SK-N-SH (cell line): ENCODE measurements around the gene REN. TPM values are rescaled to one million over a fixed set of nuclear protein-coding genes. Genes with fewer than 3 reads are reported as not detected.

ENCODE experiments used
- CTCF ChIA-PET: fragments of 300-600, 350-600 bp; formaldehyde crosslinking; extraction: SDS; loops from one replicate; lab custom pipeline; 2021; lab: Yijun Ruan, JAX
- POLR2A ChIA-PET: fragments of 350-600 bp; sonication (Branson Sonifier 250); formaldehyde crosslinking; extraction: SDS; loops from one replicate; lab custom pipeline; 2020; ENCODE audit warnings: antibody characterized with exemption, inconsistent platforms; lab: Yijun Ruan, JAX
- DNase-seq: peaks from one replicate; pipeline ENCODE4 v3.0.0; 2012
- H2AFZ ChIP-seq: fragments of 200-600 bp; sonication (generic); 2 replicates; pipeline ENCODE4 v1.8.1; 2016; ENCODE audit warnings: antibody characterized with exemption, mild to moderate bottlenecking, low read depth
- H3F3A ChIP-seq: fragments of 200-600 bp; sonication (generic); replicated peaks from 2 replicates; pipeline ENCODE3; 2016; ENCODE audit warnings: antibody characterized with exemption, mild to moderate bottlenecking; ENCODE audit not compliant: insufficient read depth
- H3K27ac ChIP-seq, 2 experiments: fragments of 200-500 bp in 1 of 2; fragments of 200-600 bp in 1 of 2; sonication (Bioruptor generic) in 1 of 2; sonication (generic), shearing (Covaris generic) in 1 of 2; 2 replicates each; pipeline versions ENCODE4 v1.5.1 to v1.6.1; 2014 to 2016; ENCODE audit warnings: low read depth in 2 of 2, inconsistent platforms in 1 of 2, low read length in 1 of 2, mild to moderate bottlenecking in 1 of 2, mixed read lengths in 1 of 2
- H3K27me3 ChIP-seq: fragments of 200-600 bp; sonication (generic), shearing (Covaris generic); 2 replicates; pipeline ENCODE4 v1.6.1; 2016; ENCODE audit warnings: mixed run types; ENCODE audit not compliant: insufficient read depth
- H3K36me3 ChIP-seq, 2 experiments: fragments of 200-500 bp in 1 of 2; fragments of 200-600 bp in 1 of 2; sonication (Bioruptor generic) in 1 of 2; sonication (generic) in 1 of 2; replicated peaks in 1 of 2; 2 replicates each; pipeline versions ENCODE3 to v1.5.1; 2014 to 2016; ENCODE audit warnings: low read length in 1 of 2, mild to moderate bottlenecking in 1 of 2; ENCODE audit not compliant: insufficient read depth in 2 of 2, control insufficient read depth in 1 of 2
- H3K4me1 ChIP-seq, 2 experiments: fragments of 200-500 bp in 1 of 2; fragments of 200-600 bp in 1 of 2; sonication (Bioruptor generic) in 1 of 2; sonication (generic), shearing (Covaris generic) in 1 of 2; 2 replicates each; pipeline versions ENCODE4 v1.5.1 to v1.6.1; 2014 to 2016; ENCODE audit warnings: low read depth in 1 of 2, low read length in 1 of 2, mixed run types in 1 of 2; ENCODE audit not compliant: insufficient read depth in 2 of 2, control insufficient read depth in 1 of 2
- H3K4me2 ChIP-seq: fragments of 200-600 bp; sonication (generic), shearing (Covaris generic); 2 replicates; pipeline ENCODE4 v1.6.1; 2017; ENCODE audit warnings: mixed run types
- H3K4me3 ChIP-seq, 2 experiments: fragments of 200-500 bp in 1 of 2; fragments of 200-600 bp in 1 of 2; sonication (Bioruptor generic) in 1 of 2; sonication (generic), shearing (Covaris generic) in 1 of 2; 2 replicates each; pipeline versions ENCODE4 v1.5.1 to v1.8.1; 2014 to 2016; ENCODE audit warnings: low read depth in 2 of 2, inconsistent platforms in 1 of 2, low read length in 1 of 2, mild to moderate bottlenecking in 1 of 2, mixed read lengths in 1 of 2, moderate library complexity in 1 of 2
- H3K79me2 ChIP-seq: fragments of 200-600 bp; sonication (generic); 2 replicates; pipeline ENCODE4 v1.8.1; 2017; ENCODE audit warnings: mild to moderate bottlenecking; ENCODE audit not compliant: insufficient read depth
- H3K9ac ChIP-seq: fragments of 200-600 bp; sonication (generic); 2 replicates; pipeline ENCODE4 v1.6.1; 2017; ENCODE audit warnings: mixed run types
- H3K9me2 ChIP-seq: fragments of 200-600 bp; sonication (generic); 2 replicates; pipeline ENCODE4 v1.6.1; 2017; ENCODE audit warnings: mixed run types
- H3K9me3 ChIP-seq: fragments of 200-600 bp; sonication (generic); 2 replicates; pipeline ENCODE4 v1.6.1; 2017; ENCODE audit warnings: mixed run types, mild to moderate bottlenecking, moderate library complexity
- H4K20me1 ChIP-seq: fragments of 200-600 bp; sonication (generic); 2 replicates; pipeline ENCODE4 v1.6.1; 2017; ENCODE audit warnings: mild to moderate bottlenecking, mixed run types; ENCODE audit not compliant: insufficient read depth
- EZH2phosphoT487 ChIP-seq: fragments of 200-600 bp; sonication (generic); IDR thresholded peaks from 2 replicates; pipeline ENCODE4 v1.6.1; 2017; ENCODE audit warnings: low read depth, mixed run types, mild to moderate bottlenecking, antibody characterized with exemption, moderate library complexity, borderline replicate concordance
- FOSL2 ChIP-seq: IDR thresholded peaks from 2 replicates; pipeline ENCODE4 v1.4.0; 2012; ENCODE audit warnings: low read depth, mild to moderate bottlenecking, moderate library complexity, borderline replicate concordance
- FOXJ3 ChIP-seq: sonication (generic); formaldehyde crosslinking; IDR thresholded peaks from 2 replicates; pipeline ENCODE4 v1.5.1; 2020; ENCODE audit warnings: mild to moderate bottlenecking, missing genetic modification reagents
- JUND ChIP-seq: IDR thresholded peaks from 2 replicates; pipeline ENCODE4 v1.4.0; 2012
- MEF2A ChIP-seq: IDR thresholded peaks from 2 replicates; pipeline ENCODE4 v1.4.0; 2012; ENCODE audit warnings: low read depth, borderline replicate concordance
- NRF1 ChIP-seq: IDR thresholded peaks from 2 replicates; pipeline ENCODE4 v1.6.1; 2012; ENCODE audit warnings: low read depth, mild to moderate bottlenecking, low read length
- POLR2AphosphoS5 ChIP-seq: IDR thresholded peaks from 2 replicates; pipeline ENCODE4 v1.6.1; 2012; ENCODE audit warnings: low read depth, low read length
- RAD21 ChIP-seq: IDR thresholded peaks from 2 replicates; pipeline ENCODE4 v1.6.1; 2012; ENCODE audit warnings: mild to moderate bottlenecking, low read length
- RXRA ChIP-seq: IDR thresholded peaks from 2 replicates; pipeline ENCODE4 v1.4.0; 2012; ENCODE audit warnings: low read depth, mild to moderate bottlenecking, borderline replicate concordance
- TCF12 ChIP-seq: IDR thresholded peaks from 2 replicates; pipeline ENCODE4 v1.4.0; 2012
- WGBS: methylation state at CpG from one replicate; pipeline ENCODE4 v1.1.6; 2017; ENCODE audit warnings: low lambda C conversion rate; 5-methylcytosine and 5-hydroxymethylcytosine counted together
- polyA plus RNA-seq, 3 experiments: library from polyadenylated mRNA; depleted of rRNA; stranded (reverse); fragments of >200 nt; gene quantifications; 2 replicates each; pipeline ENCODE4 v1.2.3, GENCODE V29; 2012
- TF ChIP-seq, protein P1 (sequence below): IDR thresholded peaks from 2 replicates; pipeline ENCODE4 v1.4.0; 2012; ENCODE audit warnings: low read depth
- TF ChIP-seq, protein P2 (sequence below): fragments of 150-350 bp; IDR thresholded peaks from 2 replicates; pipeline ENCODE4 v1.6.1; 2016; ENCODE audit warnings: mild to moderate bottlenecking, low read depth, low read length

Gene REN
- polyA plus RNA-seq, 1 of the 3 experiments (the other 2 are of a cell fraction) = not detected

DNA sequence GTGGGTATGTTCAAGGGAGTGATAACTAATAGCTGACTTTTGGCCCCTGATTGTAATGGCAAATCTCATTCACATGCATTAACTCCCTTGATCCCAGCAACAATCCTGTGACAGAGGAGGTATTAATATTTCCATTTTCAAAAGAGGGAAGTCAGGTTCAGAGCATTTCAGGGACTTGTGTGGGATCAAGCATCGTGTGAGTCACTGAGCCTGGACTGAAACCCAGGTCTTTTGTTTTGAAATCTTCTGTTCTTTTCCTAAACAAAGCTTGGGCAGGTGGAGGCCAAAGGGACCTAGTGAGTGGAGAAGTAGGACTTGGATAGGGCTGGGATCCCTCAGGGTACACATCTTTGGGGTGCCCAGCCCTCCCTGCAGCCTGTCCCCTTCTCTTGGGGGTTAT is 52.2 kb downstream of the REN start:
- H3K79me2 ChIP-seq = no peaks in the 10 kb centered on the region
- H3K36me3 ChIP-seq = no peaks in the 10 kb centered on the region
- no peak overlapping the region for H3K4me2 ChIP-seq
- H3K9me3 ChIP-seq = no peaks in the 10 kb centered on the region
- DNase-seq = no peak
- no peak overlapping the region for H3K4me3 ChIP-seq
- H3K27me3 ChIP-seq = no peaks in the 10 kb centered on the region
- no peak overlapping the region for H3K27ac ChIP-seq
- no peaks in the 10 kb centered on the region for H3K4me1 ChIP-seq
- no peaks in the 10 kb centered on the region for H3F3A ChIP-seq
- POLR2A ChIA-PET = no interaction called here
- CTCF ChIA-PET = interaction anchor here (1.0 to 2.0 kb wide), 3 partner anchors 10 to 16 kb away, joined by 3 to 5 read pairs (median 5); no protein-coding TSS in a partner anchor
- H4K20me1 ChIP-seq = no peaks in the 10 kb centered on the region
- TF ChIP-seq, protein P1, sequence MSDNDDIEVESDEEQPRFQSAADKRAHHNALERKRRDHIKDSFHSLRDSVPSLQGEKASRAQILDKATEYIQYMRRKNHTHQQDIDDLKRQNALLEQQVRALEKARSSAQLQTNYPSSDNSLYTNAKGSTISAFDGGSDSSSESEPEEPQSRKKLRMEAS = no peak
- TF ChIP-seq NRF1 (no peak), RXRA (no peak), POLR2AphosphoS5 (no peak)
- TF ChIP-seq, all 33 proteins: peak for 0
- Histone ChIP-seq H3K9ac (no peak overlapping the region), H3K9me2 (no peaks in the 10 kb centered on the region), H2AFZ (no peak overlapping the region)
- 8% methylated on average over 1 of the region's 1 CpG for WGBS

DNA sequence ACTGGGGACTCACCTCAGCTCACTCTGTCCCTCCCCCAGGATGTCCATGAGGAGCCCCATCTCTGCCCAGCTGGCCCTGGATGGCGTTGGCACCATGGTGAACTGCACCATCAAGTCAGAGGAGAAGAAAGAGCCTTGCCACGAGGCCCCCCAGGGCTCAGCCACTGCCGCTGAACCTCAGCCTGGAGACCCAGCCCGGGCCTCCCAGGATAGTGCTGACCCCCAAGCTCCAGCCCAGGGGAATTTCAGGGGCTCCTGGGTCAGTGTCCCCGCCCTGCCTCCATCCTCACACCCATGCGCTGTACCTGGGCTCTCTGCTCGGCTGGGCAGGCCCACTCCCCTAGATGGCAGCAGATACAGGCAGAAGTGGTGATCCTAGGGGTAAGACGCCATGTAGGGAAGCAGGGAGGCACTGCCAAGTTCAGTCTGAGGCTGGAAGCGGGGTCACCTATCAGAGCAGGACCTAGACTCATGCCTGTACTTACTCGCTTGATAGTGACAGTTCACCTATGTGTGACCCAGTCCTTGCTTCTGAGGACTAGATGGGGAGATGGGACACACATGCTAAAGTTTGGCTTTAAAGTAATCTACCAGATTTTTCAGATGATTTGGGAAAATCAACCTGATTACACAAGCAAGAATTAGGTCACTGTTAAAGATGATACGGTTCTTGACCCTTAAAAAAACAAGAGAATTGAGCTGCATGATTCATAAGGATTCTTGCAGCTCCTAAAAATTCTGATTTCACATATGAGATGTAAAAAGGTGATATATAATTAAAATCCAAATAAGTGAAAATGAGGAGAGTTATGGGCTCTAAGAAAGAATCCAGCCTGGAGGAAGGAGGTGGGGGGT is 53.0 kb downstream of the REN start:
- no peaks in the 10 kb centered on the region for H3K4me1 ChIP-seq
- no peaks in the 10 kb centered on the region for H4K20me1 ChIP-seq
- WGBS = 88% methylated on average over 4 of the region's 11 CpGs
- H3K36me3 ChIP-seq = no peaks in the 10 kb centered on the region
- no peak overlapping the region for H3K4me3 ChIP-seq
- H3K9me3 ChIP-seq = no peaks in the 10 kb centered on the region
- no peak for DNase-seq
- H3K9ac ChIP-seq = no peak overlapping the region
- H3K79me2 ChIP-seq = no peaks in the 10 kb centered on the region
- no peaks in the 10 kb centered on the region for H3K27me3 ChIP-seq
- H3F3A ChIP-seq = no peaks in the 10 kb centered on the region
- no peak overlapping the region for H3K27ac ChIP-seq
- H3K9me2 ChIP-seq = no peaks in the 10 kb centered on the region
- no peak for TF ChIP-seq NRF1
- TF ChIP-seq FOSL2 = no peak
- TF ChIP-seq JUND = no peak
- peak; percentile 20; the same call in 1 of the 2 replicates for TF ChIP-seq RAD21
- no peak overlapping the region for H2AFZ ChIP-seq
- no peak overlapping the region for H3K4me2 ChIP-seq
- POLR2A ChIA-PET = interaction anchor here (0.6 kb wide), 1 partner anchor 9 kb away, joined by 3 read pairs; no protein-coding TSS in a partner anchor
- CTCF ChIA-PET = interaction anchor here (1.0 to 2.4 kb wide), 5 partner anchors 9 to 242 kb away, joined by 3 to 15 read pairs (median 5); no protein-coding TSS in a partner anchor

DNA sequence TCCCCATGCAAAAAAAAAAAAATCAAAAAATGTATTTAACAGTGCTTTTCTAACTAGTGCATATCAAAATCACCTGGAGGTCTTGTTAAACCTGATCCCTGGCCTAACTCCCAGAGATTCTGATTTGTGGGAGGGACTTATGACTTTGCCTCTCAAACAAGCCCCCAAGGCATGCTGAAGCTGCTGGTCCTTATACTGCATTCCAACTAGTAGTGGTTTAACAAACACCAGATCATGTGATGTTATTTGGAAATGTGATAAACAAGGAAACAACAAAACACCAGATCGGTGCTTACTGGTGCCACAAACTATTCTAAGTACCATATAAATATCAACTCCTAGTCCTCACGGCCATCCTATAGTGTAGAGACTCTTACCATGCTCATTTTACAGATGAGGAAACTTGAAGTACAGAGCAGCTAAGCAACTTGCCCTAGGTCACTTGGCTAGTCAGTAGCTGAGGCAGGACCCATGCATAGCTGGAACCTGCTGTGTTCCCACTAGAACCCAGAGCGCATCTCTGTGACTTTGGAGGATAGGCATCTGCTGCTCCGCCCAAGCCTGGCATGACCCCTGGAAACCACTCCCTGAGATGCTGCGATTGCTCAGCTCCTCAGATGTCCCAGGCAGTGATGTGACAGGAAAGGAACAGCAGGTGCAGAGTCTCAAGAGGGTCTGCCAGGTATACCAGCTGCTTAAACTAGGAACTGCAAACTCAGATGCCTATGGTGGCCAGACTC is 55.1 kb downstream of the REN start:
- H3K4me2 ChIP-seq = no peak overlapping the region
- no peak overlapping the region for H3K9ac ChIP-seq
- H3K4me3 ChIP-seq = no peak overlapping the region
- no peak overlapping the region for H3K27ac ChIP-seq
- no peaks in the 10 kb centered on the region for H3F3A ChIP-seq
- ChIA-PET POLR2A (interaction anchor here (1.1 kb wide), 1 partner anchor 9 kb away, joined by 3 read pairs; no protein-coding TSS in a partner anchor), CTCF (interaction anchor here (1.2 to 2.4 kb wide), 3 partner anchors 11 to 240 kb away, joined by 3 to 15 read pairs (median 6); no protein-coding TSS in a partner anchor)
- no peaks in the 10 kb centered on the region for H3K79me2 ChIP-seq
- H4K20me1 ChIP-seq = no peaks in the 10 kb centered on the region
- no peaks in the 10 kb centered on the region for H3K9me2 ChIP-seq
- H3K36me3 ChIP-seq = no peaks in the 10 kb centered on the region
- DNase-seq = no peak
- no peaks in the 10 kb centered on the region for H3K9me3 ChIP-seq
- H2AFZ ChIP-seq = no peak overlapping the region
- no peaks in the 10 kb centered on the region for H3K4me1 ChIP-seq
- 88% methylated on average over 3 of the region's 5 CpGs for WGBS
- no peaks in the 10 kb centered on the region for H3K27me3 ChIP-seq
- TF ChIP-seq TCF12 = no peak
- no peak for TF ChIP-seq FOXJ3 (CRISPR knock-in tag)
- no peak for TF ChIP-seq MEF2A
- TF ChIP-seq, protein P2, sequence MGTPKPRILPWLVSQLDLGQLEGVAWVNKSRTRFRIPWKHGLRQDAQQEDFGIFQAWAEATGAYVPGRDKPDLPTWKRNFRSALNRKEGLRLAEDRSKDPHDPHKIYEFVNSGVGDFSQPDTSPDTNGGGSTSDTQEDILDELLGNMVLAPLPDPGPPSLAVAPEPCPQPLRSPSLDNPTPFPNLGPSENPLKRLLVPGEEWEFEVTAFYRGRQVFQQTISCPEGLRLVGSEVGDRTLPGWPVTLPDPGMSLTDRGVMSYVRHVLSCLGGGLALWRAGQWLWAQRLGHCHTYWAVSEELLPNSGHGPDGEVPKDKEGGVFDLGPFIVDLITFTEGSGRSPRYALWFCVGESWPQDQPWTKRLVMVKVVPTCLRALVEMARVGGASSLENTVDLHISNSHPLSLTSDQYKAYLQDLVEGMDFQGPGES = no peak
- TF ChIP-seq FOSL2 = no peak
- TF ChIP-seq EZH2phosphoT487 = no peak
